GM19238 (cell line): ENCODE results near the gene SPINK8.
"Not testable (repeated sequence)": the region's sequence is repeated elsewhere in the genome, so short reads cannot be mapped to it uniquely, and the experiment has no call there.

Experiments used
- DNase-seq: peaks from one replicate; pipeline ENCODE4 v3.0.0; 2011; ENCODE audit warnings: low spot score; ENCODE audit not compliant: insufficient read length

The SPINK8 gene

DNA sequence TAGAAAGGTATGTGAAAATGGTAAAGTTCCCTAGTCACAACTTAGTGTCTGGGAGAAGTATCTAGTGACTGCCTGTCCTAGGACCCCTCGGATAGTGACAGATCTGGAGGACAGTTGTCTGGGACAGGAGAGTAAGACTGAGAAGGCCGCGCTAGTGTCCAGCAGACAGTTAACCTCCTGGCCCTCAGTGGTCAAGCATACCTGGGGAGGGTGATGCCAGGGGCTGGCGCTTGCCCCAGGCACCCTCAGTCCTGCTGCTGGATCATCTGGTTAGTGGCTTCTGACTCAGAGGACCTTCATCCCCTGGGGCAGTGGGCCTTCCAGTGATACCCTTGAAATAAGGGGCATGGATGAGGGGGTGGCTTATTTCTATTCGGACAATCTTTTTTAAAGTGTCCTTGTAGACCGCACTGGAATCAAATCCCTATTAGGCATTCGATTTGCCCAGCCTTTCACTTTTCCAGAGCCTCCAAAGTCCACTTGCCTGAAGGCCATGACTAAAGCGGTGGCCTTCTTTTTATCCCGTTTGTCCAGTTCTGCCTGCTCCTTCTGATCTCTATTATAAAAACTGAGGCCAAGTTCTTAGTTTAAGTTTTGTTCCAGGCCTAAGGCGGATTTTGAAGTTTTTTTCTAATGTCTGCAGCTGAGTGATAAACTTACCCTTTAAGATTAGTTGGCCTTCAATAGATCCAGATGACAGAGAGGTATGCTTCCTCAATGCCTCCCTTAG, 1.6 kb downstream of the SPINK8 start:
- not testable (repeated sequence) for DNase-seq

GRCh38 chr3:48320996-48321395, 12.5 kb downstream of the SPINK8 start:
- DNase-seq = no peak

- DNase-seq = no peak
Observed at GRCh38 chr3:48318713-48319468, 14.6 kb downstream of the SPINK8 start.

DNA sequence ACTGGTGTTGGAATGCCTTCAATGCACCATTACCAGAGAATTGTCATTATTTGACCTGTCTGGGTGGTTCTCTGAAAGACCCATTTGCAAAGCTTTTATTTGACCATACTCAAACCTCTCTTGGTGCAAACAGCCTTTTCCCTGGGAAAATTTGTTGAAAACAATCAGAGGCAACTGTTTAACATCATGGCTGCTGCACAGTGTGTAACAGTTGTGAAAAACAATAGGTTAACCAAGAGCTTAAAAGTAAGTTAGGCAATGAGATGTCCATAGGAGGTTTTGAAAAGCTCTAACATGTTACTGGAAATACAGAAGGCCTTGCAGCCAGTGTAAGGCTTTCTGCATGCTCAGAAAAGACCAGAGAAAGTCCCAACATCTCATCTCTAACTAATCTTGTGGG, 18.9 kb downstream of the SPINK8 start:
- DNase-seq = no peak

DNA sequence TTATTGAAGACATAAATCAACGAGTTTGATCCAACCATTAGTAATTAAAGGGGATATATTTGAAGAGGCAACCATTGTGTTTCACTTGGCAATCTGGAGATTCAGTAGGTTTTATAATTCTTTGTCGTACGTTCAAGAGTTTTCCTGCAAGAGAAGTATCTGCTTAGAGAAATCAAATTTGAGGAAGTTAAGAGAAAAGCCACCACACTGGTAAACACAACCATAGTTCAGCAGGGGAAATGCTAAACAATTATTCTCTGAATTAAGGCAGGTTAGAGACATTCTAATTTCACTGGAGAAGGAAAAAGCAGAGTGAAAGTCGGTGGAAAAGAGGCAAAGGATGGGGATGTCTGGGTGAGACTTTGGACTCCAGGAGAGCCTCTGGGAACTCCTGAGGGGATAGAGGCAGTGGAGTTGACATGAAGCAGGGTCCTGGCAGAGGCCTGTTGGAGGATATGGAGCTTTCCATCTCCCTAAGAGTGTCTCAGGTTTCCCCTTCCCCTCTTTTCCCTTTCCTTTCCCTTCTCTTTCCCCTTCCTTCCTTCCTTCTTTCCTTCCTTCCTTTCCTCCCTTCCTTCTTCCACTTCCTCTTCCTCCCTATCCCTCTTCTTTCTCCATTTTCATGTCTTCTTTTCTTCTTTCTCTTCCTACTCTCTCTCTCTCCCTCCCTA, 26.5 kb downstream of the SPINK8 start:
- DNase-seq = no peak

- DNase-seq = no peak
Observed at GRCh38 chr3:48306290-48306689, 27.2 kb downstream of the SPINK8 start.

GRCh38 chr3:48305396-48305795, 28.1 kb downstream of the SPINK8 start:
- no peak for DNase-seq

GRCh38 chr3:48303021-48303420, 30.4 kb downstream of the SPINK8 start:
- DNase-seq = no peak

- peak; percentile 10 for DNase-seq
Observed at GRCh38 chr3:48301800-48302166, 31.7 kb downstream of the SPINK8 start.

GRCh38 chr3:48301020-48301799, 32.3 kb downstream of the SPINK8 start, which contains the start of gene NME6:
TSS of gene NME6 (minus strand) at chr3:48301367.
- peak; percentile 81 for DNase-seq

GRCh38 chr3:48299746-48300712, 33.4 kb downstream of the SPINK8 start:
- DNase-seq = peak; percentile 36

DNA sequence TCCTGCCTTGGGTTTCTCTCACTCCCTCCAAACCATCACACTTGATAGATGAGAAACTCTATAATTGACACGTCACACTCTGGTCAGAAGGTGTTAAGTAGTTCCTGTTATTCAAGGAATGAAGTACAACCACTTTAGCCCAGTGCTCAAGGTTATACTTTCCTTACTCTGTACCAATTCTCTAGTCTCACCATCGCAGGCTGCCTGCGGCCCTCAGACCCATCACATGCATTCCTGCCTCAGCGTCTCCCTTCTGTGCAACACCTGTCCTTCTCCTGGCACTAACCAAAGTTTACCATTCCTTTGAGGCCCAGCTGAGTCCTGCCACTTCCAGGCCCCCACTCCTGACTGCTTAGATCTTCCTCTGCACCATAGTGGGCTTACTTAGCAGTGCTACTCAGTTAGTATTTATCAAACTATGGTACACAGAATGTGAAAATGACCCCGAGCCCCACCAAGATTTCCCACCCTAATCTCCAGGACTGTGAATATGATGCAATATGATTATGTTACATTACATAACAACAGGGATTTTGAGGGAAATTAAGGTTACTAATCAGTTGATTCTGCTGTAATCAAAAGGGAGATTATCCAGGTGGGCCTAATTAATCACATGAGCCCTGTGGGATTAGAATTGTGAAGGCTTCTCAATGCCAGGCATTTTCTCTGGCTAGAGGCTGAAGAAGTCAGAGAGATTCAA, 36.2 kb downstream of the SPINK8 start:
- DNase-seq = no peak

- no peak for DNase-seq
Observed at GRCh38 chr3:48296699-48297098, 36.8 kb downstream of the SPINK8 start.

- no peak for DNase-seq
Observed at GRCh38 chr3:48294611-48295263, 38.7 kb downstream of the SPINK8 start.

- no peak for DNase-seq
Observed at GRCh38 chr3:48289659-48290058, 43.8 kb downstream of the SPINK8 start.

GRCh38 chr3:48287034-48287433, 46.4 kb downstream of the SPINK8 start:
- DNase-seq = no peak

DNA sequence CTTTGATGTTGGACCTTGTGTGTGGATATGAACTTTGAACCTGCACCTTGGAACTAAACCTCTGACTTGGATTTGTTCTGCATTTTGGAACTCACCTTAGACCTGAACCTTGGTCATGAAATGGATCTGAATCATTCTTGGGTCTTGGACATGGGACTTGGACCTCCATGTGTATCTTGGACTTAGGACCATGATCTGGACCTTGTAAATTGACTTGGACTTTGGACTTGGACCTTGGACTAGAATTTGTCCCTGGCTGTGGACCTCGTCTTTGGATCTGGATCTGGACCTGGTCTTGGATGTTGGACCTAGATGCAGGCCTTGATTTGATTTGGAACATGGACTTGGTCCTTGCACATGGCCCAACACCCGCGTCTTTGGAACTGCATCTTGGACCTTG, 47.2 kb downstream of the SPINK8 start:
- no peak for DNase-seq

DNA sequence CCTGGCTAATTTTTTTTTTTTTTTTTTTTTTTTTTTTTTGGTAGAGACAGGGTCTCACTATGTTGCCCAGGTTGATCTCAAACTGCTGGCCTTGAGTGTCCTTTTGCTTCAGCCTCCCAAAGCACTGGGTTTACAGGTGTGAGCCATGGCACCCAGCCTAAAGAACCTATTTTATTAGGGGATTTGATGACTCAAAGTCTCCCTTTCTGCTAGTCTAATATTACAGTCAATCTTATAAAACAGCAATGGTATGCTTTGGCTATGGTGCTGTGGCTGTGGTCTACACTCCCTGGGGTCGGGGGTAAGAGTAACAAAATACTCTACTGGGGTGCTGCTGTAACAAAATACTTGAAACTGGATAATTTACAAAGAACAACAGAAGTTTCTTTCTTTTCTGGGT, 47.8 kb downstream of the SPINK8 start:
- no peak for DNase-seq

DNA sequence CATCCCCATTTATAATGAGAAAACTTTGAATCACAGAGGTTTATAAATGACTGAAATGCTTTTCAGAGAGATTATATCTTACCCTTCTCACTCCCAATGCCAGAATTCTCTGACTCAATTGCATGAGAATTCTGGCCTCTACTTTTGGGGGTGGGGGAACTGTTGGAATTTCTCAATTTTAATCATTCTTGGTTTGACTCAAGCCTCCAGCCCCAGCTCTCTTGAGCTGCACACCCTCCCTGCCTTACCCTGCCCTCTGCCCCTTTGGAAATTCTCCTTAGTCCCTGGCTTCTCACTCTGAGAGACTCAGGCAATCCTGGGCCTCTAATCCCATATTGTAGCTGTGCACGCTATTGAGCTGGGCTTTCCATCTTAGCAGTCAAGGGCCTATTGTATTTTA, 48.3 kb downstream of the SPINK8 start:
- DNase-seq = no peak
